K562 (cell line): ENCODE results near the gene RGS17. TPM values are rescaled to one million over a fixed set of nuclear protein-coding genes. Genes with fewer than 3 reads are reported as not detected.

Experiments used
- BRCA1 ChIP-seq, 2 experiments: fragments of 450-650 bp in 1 of 2; sonication (generic) in 1 of 2; formaldehyde crosslinking in 1 of 2; IDR thresholded peaks; 2 replicates each; pipeline versions ENCODE4 v1.5.0 to v1.6.1; 2017 to 2020; ENCODE audit warnings: mild to moderate bottlenecking in 1 of 2, missing genetic modification reagents in 1 of 2
- BRF1 ChIP-seq: IDR thresholded peaks from 3 replicates; pipeline ENCODE4 v1.6.1; 2011; ENCODE audit warnings: borderline replicate concordance, mild to moderate bottlenecking; ENCODE audit not compliant: insufficient read length; ENCODE audit errors: extremely low read depth
- CTCF ChIP-seq, 3 experiments: IDR thresholded peaks in 2 of 3; conservative IDR thresholded peaks in 1 of 3; 2 replicates each; pipeline ENCODE4 v1.5.1; 2011 to 2012; ENCODE audit warnings: low read length in 3 of 3, mild to moderate bottlenecking in 3 of 3, control low read depth in 2 of 3, improper control_type of control experiment in 1 of 3, inconsistent platforms in 1 of 3, low read depth in 1 of 3, mixed read lengths in 1 of 3, moderate library complexity in 1 of 3; ENCODE audit not compliant: insufficient read depth in 2 of 3
- DDX20 ChIP-seq: fragments of 450-650 bp; IDR thresholded peaks from 2 replicates; pipeline ENCODE4 v1.6.1; 2016; ENCODE audit warnings: missing genetic modification characterization, low read depth, mild to moderate bottlenecking, missing compliant biosample characterization, moderate library complexity
- E2F8 ChIP-seq: fragments of 450-650 bp; IDR thresholded peaks from 2 replicates; pipeline ENCODE4 v1.7.1; 2018; ENCODE audit warnings: mild to moderate bottlenecking, low read depth; ENCODE audit not compliant: partially characterized antibody
- HMGN3 ChIP-seq: IDR thresholded peaks from 2 replicates; pipeline ENCODE4 v1.6.1; 2011; ENCODE audit warnings: borderline replicate concordance, low read depth, mild to moderate bottlenecking, mixed read lengths, low read length; ENCODE audit not compliant: insufficient read length; ENCODE audit errors: extremely low read depth
- MBD2 ChIP-seq: sonication (generic); IDR thresholded peaks from 2 replicates; pipeline ENCODE4 v1.6.1; 2016; ENCODE audit warnings: low read depth, borderline replicate concordance
- NONO ChIP-seq, 2 experiments: fragments of 200-400 bp in 1 of 2; fragments of 450-650 bp in 1 of 2; formaldehyde crosslinking in 1 of 2; IDR thresholded peaks; 2 replicates each; pipeline ENCODE4 v1.6.1; 2017; ENCODE audit warnings: low read depth in 2 of 2, mild to moderate bottlenecking in 2 of 2, moderate library complexity in 2 of 2, low read length in 1 of 2
- ZMIZ1 ChIP-seq, 2 experiments: fragments of 150-350 bp in 1 of 2; IDR thresholded peaks; 2 replicates each; pipeline ENCODE4 v1.6.1; 2012 to 2016; ENCODE audit warnings: low read depth in 2 of 2, low read length in 2 of 2, mild to moderate bottlenecking in 1 of 2, moderate library complexity in 1 of 2
- ZNF184 ChIP-seq: sonication (generic); formaldehyde crosslinking; IDR thresholded peaks from 2 replicates; pipeline ENCODE4 v1.5.0; 2020; ENCODE audit warnings: missing genetic modification reagents
- ZNF609 ChIP-seq: sonication (generic); formaldehyde crosslinking; IDR thresholded peaks from 2 replicates; pipeline ENCODE4 v1.8.1; 2023; ENCODE audit warnings: missing genetic modification reagents, mild to moderate bottlenecking, borderline replicate concordance
- ZNF778 ChIP-seq: fragments of 450-650 bp; formaldehyde crosslinking; IDR thresholded peaks from 2 replicates; pipeline ENCODE4 v1.4.0; 2020; ENCODE audit warnings: mild to moderate bottlenecking, moderate library complexity
- polyA plus RNA-seq, 8 experiments: library from polyadenylated mRNA; depleted of rRNA in 4 of 8; stranded (reverse) in 5 of 8; unstranded in 3 of 8; fragments of >200 nt; fragmentation: Nextera tagmentation in 2 of 8; fragmentation: Illumina TruSeq in 1 of 8; extraction: Ambion mirVana in 2 of 8; extraction: Trizol in 1 of 8; gene quantifications; 2 replicates each; pipeline versions ENCODE4 v1.2.1 to v1.2.3, GENCODE V29; 2011 to 2014; ENCODE audit warnings: inconsistent platforms in 1 of 8, missing spikeins in 1 of 8
- total RNA-seq, 7 experiments: library from RNA; depleted of rRNA in 6 of 7; stranded (reverse); fragments of >200 nt in 6 of 7; fragmentation: Illumina TruSeq in 2 of 7; extraction: Trizol in 2 of 7; gene quantifications; 2 replicates each; pipeline versions ENCODE4 v1.2.1 to v1.2.3, GENCODE V29; 2011 to 2021; ENCODE audit warnings: low replicate concordance in 1 of 7

Gene RGS17
- total and polyA plus RNA-seq, 9 of the 15 experiments (the other 6 are each of a cell fraction or from before 2014, with no cell fraction given): 0.01 to 0.14 (median 0.08) TPM; not detected in 6

GRCh38 chr6:152982904-152983636 lies 148.0 kb downstream of the RGS17 start, which contains the start of gene FBXO5 (continued):
- TF ChIP-seq CTCF (IDR thresholded peaks at IDR 0.05 in 2 of 3, conservative IDR thresholded peaks at IDR 0.05 in 1 of 3; ENCODE audit: insufficient read depth in 2 of 3, low read depth in 1 of 3, low read length in 3 of 3) (no peak), MBD2 (peak; percentile 97), E2F8 (no peak), BRF1 (no peak), BRCA1 (IDR thresholded peaks at IDR 0.05) (no peak), BRCA1 (CRISPR knock-in tag; IDR thresholded peaks at IDR 0.05) (no peak), ZNF609 (CRISPR knock-in tag) (no peak), NONO (IDR thresholded peaks at IDR 0.05; ENCODE audit: low read depth in 2 of 2, low read length in 1 of 2) (peak in 1 of 2 experiments; percentile 96; a peak in 2 of 4 replicates), ZMIZ1 (IDR thresholded peaks at IDR 0.05; ENCODE audit: low read depth in 2 of 2, low read length in 2 of 2) (no peak), HMGN3 (peak; percentile 58), DDX20 (tag) (no peak), ZNF778 (CRISPR knock-in tag) (no peak), ZNF184 (CRISPR knock-in tag) (no peak)
